Hematopoietic multipotent progenitor cell treated with erythropoietin and hydrocortisone succinate and interleukin-3 and kit ligand, for 4 days (in vitro differentiated cells): ENCODE data around the gene CACNB3.

ENCODE experiments used
- DNase-seq: peaks from one replicate; pipeline ENCODE4 v3.0.0-alpha.2; 2015

CACNB3 gene

DNA sequence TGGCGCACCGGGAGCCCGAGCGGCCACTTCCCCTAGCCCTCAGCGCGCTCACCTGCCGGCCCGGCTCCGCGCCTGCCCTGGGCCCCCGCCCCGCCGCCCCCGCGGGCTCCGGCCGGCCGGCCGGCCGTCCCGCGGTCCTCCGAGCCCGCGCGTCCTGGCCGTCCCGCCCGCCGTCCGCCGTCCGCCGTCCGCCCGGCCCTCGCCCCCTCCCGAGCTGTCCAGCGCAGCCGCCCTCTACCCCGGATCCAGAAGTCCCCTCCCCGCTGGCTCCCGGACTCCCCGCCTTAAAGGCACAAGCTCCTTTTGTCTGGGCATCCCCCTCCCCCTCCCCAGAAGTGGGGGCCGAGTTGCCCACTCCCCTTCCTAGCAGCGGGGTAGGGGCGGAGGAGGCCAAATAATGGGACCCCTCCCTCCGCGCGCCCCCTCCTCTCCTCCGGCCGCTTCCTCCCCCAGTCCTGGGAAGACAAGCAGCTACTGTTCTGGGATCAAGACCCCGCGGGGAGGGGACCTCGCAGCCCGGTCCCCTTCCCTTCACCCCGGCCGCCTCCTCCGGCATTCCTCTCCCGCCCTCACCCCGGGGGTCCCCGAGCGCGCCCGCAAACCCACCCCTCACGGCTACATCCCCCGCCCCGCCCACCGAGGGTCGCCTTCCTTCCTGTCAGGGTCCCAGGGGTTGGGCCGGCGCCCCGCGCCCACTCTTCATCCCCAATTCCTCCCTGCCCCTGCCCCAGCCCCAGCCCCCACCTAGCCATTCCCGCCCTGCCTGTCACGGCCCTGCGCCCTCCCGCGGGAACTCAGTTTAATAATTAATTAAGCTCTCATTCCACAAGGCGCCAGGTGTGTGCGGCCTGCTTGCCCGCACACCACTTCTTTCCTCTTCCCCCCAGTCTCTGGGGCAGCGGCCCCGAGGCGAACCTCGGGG, 29.2 kb upstream of the CACNB3 start, which contains the start of gene ADCY6:
ADCY6 (minus strand) TSS at position 236 of the 922 bp plus-strand sequence. CDS start 5,655 bp downstream, outside the sequence.
- DNase-seq, result peak; percentile 70

DNA sequence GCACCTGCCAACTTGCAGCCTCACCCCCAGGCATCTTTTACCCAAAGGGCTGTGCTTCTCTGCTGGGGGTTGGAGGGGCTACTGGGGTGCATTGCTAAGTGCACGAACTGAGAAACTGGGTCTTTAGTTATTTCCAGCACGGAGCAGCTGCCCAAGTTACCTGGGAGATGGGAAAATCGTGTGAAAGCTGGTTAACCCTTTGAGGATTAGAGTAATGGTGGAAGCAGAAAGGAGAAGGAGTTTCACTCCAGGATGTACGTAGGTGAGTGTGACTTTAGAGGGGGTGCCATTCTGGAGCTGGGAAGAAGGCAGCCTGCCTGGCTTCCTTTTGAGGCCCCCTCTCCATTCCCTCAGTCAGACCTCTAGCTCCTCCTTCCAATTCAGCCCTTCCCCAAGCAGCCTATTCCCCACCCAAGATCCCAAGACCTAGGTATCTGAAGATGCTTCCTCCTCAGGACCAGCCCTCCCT, 28.4 kb upstream of the CACNB3 start:
- DNase-seq, result no peak

DNA sequence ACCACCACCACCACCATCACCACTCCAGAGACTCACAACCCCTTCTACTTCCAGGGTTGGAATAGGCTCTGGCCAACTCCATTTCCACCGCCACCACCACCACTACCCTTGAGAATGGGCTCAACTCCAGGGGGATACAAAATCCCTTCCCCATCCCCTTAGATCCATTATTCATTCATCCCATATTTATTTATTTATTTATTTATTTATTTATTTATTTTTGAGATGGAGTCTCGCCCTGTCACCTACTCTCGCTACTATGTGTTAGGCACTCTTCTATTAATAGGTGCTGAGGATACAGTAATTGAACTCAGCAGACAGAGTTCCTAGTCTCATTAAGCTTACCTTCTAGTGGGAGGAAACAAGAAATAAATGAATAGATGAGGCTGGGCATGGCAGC, 24.6 kb upstream of the CACNB3 start:
- no peak for DNase-seq

DNA sequence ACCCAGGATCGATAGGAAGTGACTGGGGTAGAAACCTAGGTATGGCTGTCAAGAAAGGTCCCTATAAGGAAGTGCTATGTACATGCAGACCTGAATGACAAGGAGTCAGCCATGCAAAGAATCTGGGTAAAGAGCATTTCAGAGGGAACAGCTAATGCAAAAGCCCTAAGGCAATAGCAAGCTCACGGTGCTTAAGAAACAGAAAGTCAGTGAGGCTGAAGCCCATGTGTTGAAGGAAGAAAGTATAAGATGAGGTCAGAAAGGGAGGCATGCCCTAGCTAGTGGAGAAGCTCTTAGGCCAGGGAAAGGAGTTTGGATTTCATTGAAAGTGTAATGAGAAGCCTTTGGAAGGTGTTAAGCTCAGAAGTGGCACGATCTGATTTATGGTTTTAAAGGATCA, 23.4 kb upstream of the CACNB3 start:
- no peak for DNase-seq

DNA sequence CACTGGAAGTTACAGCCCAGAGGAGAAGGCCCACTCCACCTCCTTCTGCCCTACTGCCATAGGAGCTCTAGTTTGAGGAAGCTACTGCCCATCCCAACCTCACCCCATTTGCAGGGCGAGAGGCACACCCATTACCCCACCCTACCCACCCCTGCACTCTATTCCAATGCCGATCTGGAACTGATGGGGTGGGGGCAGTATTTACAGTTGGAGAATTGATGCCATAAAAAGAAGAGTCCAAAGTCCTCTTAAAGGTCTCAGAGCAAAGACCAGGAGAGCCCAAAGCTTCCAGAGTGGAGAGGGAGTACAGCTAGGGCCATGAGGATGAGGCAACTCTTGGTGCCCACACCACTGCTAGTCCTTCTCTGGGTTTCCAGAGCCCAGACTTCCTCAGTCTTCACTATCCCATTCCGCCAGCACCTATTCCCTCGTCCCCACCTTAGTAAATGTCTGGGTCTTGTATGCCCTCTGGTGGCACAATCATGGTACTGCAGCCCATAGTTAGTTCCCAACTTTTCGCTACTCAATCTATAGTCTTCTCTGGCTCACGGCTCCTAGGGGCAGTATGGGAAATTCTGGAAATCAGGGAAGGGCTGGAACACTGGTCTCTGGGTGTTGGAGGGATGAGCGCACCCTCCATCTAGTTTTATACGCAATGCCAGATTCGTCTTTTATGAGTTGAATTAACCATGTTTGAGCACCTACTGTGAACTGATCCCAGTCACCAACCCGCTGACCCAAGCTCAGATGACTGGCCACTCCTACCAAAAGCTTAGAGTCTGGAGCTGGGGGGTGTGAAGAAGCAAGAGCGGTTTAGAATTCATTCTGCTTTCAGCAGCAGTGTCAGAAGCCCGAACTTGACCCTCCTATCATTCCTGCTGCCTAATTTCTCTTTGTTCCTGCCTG, 22.5 kb upstream of the CACNB3 start:
- peak; percentile 80 for DNase-seq

DNA sequence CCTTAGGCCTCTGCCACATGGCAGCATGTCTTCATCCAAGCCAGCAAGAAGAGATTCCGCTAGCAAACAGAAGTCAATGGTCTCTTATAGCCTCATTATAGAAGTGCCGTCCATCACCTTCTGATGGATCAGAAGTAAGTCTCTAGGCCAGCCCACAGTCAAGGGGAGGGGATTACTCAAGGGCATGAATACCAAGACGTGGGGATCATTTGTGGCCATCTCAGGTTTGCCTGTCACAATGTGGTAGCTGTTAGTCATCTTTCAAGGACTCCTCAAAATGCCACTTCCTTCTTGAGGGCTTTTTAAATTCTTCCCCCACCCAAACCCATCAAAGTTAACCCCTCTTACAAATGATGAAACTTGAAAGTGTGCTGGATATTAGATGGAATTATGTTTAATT, 21.3 kb upstream of the CACNB3 start:
- DNase-seq, result peak; percentile 66

DNA sequence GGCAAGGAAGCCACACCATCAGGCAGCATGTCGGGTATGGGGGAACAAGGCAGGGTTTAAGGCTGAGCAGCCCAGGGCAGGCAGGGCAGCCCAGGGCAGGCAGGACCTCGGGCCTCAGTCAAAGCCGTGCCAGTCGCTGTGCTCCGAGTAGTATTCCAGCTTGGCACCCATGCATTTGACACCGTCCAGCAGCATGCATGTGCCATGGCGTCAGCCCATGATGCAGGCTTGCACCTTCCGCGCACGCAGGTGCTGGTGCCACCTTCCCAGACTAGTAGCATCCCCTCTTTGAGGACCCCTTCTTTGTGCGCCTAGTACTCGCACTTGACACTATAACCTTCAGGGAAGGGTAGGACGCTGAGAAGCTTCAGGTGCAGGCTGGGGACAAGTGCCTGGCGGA, 17.8 kb upstream of the CACNB3 start:
- DNase-seq, result no peak

DNA sequence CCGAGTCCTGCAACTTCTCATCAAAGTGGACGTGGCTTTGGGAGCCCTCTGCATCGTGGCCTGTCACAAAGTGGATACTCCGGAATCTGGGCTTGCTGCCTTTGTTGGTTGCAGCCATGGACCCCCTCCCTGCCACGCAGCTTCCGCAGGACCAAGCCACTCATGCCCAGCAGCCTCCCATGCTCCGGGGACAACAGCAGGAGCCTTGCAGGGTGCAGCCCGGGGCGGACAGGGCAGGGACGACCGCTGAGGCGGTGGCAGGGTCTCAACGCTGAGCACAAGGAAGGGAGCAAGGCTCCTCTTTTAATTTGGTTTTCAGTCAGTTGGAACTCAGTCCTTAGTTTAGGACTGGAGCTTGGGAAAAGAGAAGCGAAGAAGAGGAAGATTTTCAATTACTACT, 17.3 kb upstream of the CACNB3 start:
- no peak for DNase-seq

DNA sequence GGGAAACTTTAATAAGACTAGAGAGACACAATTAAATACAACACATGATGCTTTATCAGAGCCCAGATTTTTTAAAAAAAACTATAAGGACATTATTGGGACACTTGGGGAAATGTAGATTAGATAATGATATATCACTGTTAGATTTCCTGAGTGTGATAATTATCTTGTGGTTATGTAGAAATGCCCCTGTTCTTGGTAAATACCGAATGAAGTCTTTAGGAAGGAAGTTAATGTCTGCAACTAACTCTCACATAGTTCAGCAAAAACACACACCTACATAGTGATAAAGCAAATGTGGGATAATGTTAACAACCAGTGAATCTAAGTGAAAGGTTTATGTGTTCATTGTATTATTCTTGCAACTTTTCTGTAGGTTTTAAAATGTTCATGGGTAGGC, 14.6 kb upstream of the CACNB3 start:
- peak; percentile 44 for DNase-seq

DNA sequence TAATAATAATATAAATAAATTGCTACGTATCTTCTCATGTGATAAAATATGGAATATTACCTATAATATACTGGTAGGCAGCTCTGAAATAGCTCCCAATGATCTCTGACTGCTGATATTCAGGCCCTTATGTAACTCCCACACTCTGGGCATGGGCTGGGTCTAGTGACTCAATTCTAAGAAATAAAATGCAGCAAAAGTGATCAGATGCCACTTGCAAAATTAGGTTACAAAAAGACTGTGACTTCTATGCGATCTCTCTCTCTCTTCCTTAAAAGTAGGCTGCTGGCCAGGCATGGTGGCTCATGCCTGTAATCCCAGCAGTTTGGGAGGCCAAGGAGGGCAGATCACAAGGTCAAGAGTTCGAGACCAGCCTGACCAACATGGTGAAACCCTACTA, 10.3 kb upstream of the CACNB3 start:
- DNase-seq, result no peak

DNA sequence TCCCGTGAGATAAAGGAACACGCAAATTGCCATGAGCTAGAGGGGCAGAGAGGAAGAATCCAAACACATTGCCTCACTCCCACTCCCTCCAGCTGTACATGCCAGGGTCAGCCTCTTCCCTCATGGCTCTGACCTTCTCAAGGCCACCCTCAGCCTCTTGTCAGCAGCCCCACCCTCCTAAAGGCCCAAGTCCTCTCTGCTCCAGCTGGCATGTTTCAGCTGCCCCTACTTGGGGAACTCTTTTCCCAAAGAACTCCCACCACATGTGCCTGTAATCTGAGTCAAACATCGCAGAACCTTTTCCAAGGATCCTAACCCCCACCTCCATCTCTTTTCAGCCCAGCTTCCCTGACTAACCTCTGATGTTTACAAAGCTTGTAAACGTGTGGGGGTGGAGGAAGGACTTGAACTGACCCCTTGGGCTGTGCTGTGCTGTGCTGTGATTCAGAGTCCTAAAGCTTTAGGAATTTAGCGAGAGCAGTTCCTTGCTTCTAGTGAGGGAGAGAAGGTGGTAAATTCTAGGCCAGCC, 7.3 kb upstream of the CACNB3 start:
- no peak for DNase-seq

DNA sequence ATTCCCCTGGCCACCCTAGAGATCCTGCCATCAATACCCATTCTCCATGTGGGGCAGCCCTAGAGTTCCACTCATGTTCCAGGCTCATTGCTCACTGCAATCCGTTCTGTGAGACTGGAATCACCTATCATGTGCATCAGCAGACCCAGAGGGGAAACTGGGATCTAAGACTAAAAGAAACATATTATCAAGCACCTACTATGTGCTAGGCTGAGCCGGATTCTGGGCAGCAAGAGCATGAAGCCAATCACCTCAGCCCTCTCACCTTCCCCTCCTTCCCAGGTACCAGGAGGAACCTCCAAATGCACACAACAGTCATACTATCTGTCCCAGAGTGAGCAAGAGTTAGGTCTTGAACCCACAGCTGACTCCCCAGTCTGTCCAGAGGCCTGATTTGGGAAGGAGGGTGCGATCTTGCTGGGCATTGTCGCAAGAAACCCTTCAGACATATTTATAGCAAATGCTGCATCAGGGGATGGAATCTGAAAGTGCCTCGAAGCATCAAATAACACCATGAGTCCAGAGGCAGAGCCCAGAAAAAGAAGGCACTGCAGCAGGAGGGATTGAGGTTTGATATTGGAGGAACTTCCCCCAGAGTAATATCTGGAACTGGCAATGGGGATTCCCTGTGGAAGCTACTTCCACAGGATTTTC, 6.7 kb upstream of the CACNB3 start:
- DNase-seq, result no peak

DNA sequence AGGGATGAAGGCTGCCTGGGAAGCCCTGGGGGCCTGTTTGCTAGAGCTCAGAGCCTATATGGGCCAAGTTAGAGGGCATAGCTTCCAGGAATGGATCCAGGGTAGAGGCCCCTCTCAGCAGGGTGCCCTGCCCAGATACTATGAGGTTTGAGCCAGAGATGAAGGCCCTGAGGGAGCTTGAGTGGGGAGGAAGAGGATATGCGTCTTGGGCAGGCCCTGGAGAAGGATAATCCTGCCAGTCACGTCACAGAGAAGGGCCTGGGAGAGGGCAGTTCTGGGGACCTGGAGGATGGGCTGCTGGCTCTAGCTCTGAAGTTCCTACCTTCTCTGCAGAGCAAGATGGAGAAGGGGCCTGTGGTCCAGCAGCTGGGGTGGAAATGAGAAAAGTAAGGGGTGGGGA, 5.9 kb upstream of the CACNB3 start:
- DNase-seq, result no peak

DNA sequence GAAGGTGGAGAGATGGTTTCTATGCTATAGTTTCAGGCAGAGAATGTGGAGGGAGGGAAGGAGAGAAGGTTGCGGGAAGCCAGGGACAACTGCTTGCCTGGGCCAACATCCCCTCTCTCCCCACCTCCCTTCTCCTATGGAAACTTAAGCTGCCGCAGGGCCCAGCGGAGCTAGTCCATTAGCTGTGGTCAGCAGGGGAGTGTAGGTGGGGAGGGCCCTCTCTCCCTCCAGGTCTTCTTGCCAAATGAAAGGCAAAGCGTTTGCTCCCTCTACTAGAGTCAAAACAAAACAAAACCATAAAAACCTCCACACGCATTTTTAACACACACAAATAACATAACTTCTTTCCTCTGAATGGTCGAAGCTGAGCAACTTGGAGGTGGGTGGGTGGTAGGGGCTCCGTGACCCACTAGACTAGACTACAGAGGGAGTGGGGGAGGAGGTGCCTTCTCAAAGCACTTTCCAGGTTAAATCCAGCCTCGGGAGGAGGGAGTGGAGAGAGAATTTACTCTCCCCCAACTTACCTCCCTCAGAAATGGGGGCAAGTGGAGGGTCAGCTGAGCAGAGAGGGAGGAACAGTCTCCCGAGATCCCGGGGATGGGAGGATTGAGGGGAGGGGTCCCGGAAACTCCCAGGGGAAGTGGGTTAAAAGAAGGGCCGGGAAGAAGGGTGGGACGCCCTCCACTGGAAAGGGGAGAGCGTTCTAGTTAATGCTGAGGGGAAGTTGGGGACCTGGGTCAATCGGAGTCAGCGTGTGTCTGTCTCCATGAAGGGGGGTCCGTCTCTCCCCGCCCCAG, 4.6 kb upstream of the CACNB3 start:
- peak; percentile 35 for DNase-seq

DNA sequence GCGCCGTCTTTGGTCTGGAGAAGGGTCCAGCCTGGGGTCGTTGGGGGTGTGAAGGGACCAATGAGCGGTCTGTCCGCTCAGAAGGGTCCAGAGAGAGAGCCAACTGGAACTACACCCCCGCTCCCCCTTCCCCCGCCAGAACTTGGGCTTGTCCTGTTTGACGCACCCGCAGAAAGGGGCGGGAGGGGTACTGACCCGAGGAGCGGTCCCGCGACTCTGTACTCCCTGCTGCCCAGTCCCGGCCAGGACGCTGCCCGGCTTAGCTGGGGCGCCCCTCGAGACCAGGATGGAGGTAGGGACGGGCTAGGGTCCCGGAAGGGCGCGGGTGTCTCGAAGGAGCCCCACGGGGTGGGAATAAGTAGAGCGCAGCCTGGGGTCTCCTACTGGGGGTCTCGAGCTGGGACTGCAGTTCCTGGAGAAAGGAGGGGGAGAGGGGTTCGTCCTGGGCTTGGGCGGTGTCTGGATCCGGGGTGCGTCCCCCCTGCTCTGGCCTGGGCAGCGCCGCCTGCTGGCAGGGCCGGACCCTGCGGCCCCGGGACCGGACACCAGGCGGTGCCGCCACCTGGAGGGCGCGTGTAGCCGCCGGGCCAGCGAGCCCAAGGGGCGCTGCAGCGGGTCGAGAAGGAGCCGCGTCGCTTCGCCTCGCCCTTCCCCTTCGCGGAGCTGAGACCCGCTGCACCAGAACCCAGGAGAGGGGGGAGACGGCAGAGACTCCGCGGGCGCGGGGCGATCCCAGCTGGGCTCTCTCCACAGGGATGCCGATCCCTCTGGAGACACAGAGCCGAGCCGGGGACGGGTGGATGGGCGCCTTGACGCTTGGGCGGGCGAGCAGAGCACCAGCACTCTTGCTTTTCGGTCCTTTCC, 3.8 kb upstream of the CACNB3 start:
- peak; percentile 92 for DNase-seq

DNA sequence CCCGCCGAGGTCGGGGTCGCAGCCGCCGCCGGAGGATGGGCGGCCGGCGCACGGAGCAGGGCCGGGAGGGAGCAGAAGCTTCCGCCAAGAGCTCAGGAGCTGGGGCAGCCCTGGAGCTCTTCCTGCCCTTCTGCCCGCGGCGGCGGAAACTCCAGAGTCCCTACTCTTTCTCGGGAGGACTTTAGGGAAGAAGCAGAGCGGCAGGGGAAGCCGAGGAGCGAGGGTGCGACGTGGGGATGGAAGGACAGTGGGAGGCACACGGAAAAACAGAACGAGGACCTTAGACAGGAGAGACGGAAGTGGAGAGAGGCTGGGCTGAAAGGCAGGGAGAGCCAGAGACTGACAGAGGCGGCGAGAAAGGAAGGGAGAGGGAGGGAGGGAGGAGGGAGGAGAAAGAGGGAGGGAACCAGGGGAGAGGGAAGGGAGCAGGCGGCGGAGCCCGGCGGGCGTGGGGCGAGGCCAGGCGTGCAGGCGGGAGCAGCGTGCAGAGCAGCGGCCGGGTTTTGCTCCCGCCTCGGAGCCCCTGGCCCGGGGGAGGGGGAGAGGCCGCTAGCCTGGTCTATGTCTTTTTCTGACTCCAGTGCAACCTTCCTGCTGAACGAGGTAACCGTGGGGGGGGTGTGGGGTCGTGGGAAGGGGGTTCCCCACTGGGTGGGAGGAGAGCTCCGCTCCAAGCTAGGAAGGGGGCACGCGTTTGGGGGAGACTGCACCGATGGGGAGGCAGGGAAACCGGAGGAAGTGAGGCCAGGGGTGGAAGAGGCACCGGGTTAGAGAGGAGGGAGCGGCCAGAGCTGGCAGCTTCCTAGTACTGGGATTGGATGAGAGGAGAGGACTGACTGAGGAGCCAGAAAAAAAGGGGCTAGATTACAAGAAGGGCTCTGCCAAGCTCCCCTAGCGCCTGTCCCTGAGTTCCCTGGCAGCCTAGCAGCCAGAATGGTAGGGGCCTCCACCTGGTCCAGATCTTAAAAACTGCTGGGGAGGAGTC, 2.9 kb upstream of the CACNB3 start:
- DNase-seq, result peak; percentile 92

DNA sequence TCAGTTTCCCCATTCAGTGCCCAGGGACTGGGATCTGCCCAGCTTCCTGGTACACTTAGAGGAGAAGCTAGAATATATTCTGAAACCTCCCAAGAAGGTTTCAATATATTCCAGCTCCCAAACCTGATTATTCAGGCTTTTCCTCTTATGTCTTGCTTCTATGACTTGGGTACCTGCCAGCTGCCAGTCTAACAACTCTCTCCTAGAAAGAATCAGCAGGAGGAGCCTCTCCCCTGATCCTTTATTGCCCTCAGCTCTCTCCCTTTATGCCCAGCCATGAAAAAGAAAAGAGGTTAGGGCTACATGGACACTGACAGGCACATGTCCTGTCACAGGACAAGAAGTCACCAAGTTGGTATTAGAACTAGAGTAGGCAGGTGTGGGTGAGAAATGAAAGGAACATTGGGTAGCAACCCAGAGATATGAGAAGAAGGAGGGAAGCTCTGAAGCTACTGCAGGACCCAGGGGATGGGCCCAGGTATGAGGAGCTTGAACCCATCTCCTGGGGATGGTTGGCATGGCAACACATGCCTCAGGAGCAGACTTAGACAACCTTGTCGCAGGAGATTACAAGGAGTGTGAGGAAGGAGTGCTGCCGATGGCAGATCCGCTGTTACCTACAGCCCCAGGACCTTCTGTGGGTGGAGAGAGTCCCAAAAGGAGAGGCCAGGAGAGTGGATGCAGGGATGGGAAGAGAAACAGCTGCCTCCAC, 2.0 kb upstream of the CACNB3 start:
- no peak for DNase-seq

DNA sequence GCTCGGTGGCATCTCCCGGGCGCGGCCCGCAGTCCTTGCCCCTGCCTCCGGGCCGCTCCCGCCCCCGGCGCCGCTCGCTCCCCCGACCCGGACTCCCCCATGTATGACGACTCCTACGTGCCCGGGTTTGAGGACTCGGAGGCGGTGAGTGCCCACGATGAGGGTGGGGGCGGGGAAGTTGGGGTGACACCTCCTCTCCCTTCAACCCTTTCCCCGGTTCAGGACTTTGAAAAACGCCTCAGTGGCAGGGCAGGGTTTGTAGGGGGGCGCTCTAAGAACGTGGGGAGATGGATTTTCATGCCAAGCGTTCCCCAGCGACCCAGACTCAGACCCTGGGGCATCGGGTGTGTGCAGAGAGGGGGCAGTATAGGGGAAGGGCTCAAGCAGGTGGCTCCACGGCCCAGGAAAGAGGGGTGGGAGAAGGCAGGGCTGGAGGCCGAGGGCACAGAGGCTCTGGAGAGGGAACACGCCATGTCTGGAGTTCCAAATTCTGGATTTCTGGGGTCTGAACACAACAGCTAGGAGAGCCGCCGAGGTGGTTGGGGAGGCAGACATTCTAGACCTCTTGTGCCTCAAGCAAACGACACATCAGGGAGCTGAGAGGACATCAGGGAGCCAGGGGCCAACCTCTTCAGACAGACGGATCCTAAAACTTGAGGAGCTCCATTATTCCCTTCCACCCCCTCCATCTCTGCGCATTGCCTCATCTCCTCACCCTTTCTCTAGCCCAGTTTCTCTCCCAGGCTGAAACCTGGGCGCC, 715 bp downstream of the CACNB3 start:
- peak; percentile 73 for DNase-seq
